ENCODE results near the gene GPR171. TPM values are rescaled to one million over a fixed set of nuclear protein-coding genes. Genes with fewer than 3 reads are reported as not detected.

The GPR171 gene
- total RNA-seq, 1 donor from 2014 or later = not detected

DNA sequence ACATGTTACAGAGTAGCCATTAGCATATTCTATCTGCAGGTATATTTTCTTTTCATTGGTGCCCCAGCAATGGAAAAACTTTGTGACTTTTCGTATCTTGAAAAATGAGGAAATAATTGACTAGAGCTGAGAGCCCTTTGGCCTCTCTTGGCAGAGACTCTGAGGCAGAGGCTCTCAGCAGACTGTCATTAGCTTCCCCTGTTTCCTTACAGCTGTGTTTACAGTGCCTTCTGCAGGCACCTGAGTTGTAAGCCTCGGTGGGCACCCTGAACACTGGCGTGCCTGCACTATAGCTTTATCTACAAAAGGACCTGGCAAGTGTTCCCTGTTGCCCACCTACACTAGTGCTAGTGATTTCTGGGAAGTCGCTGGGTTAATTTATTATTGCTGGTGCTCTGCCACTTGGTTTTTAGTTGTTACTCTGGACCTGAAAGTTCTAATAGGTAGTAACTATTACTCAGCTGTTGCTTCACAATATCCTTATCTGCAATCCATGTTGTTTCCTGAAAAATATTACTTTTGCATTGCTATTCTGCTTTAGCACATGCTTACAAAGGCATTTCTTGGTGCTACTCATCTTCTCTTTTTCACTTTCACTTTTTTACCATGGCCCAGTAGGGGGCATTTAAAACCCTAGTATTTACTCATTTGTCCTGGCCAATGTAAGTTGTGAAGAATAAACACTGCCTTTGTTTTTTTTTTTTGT is 7.8 kb upstream of the GPR171 start:
- TF ChIP-seq, protein P1, sequence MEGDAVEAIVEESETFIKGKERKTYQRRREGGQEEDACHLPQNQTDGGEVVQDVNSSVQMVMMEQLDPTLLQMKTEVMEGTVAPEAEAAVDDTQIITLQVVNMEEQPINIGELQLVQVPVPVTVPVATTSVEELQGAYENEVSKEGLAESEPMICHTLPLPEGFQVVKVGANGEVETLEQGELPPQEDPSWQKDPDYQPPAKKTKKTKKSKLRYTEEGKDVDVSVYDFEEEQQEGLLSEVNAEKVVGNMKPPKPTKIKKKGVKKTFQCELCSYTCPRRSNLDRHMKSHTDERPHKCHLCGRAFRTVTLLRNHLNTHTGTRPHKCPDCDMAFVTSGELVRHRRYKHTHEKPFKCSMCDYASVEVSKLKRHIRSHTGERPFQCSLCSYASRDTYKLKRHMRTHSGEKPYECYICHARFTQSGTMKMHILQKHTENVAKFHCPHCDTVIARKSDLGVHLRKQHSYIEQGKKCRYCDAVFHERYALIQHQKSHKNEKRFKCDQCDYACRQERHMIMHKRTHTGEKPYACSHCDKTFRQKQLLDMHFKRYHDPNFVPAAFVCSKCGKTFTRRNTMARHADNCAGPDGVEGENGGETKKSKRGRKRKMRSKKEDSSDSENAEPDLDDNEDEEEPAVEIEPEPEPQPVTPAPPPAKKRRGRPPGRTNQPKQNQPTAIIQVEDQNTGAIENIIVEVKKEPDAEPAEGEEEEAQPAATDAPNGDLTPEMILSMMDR (IDR thresholded peaks at IDR 0.05; ENCODE audit: partially characterized antibody, unreplicated experiment) = no peak
- Mint-ChIP-seq H3K4me3 (ENCODE audit: unreplicated experiment) (no peak overlapping the region), H3K27ac (ENCODE audit: unreplicated experiment) (no peak overlapping the region), H3K27me3 (ENCODE audit: unreplicated experiment) (peaks cover 4% of the 10 kb centered on the region), H3K9me3 (ENCODE audit: unreplicated experiment) (peaks cover 4% of the 10 kb centered on the region), H3K36me3 (ENCODE audit: unreplicated experiment) (no peaks in the 10 kb centered on the region), H3K4me1 (ENCODE audit: low read depth, unreplicated experiment) (peaks cover 9% of the 10 kb centered on the region)
- no peak for DNase-seq

DNA sequence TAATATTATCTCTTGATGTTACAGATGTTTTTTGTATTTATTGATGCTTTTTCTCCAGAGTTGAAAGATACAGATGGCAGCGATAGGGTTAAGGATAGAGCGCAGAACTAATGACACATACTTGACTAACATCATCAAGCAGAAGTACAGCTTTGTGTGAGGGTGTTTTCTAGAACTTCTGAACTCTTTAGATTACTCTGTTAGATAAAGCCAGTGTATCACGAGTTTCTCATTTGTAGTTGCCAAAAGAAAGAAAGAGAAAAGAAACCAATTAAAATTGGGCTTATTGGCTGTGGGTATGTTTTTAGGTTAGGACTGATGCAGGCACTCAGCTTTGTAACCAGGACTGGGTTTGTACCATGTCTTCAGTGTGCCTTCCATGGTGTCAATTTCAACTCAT is 6.6 kb upstream of the GPR171 start:
- TF ChIP-seq, protein P1 (IDR thresholded peaks at IDR 0.05; ENCODE audit: partially characterized antibody, unreplicated experiment) = no peak
- Mint-ChIP-seq H3K27me3 (ENCODE audit: unreplicated experiment) (peaks cover 2% of the 10 kb centered on the region), H3K9me3 (ENCODE audit: unreplicated experiment) (no peaks in the 10 kb centered on the region), H3K27ac (ENCODE audit: unreplicated experiment) (no peak overlapping the region), H3K4me3 (ENCODE audit: unreplicated experiment) (no peak overlapping the region), H3K4me1 (ENCODE audit: low read depth, unreplicated experiment) (peaks cover 3% of the 10 kb centered on the region), H3K36me3 (ENCODE audit: unreplicated experiment) (no peaks in the 10 kb centered on the region)
- no peak for DNase-seq

DNA sequence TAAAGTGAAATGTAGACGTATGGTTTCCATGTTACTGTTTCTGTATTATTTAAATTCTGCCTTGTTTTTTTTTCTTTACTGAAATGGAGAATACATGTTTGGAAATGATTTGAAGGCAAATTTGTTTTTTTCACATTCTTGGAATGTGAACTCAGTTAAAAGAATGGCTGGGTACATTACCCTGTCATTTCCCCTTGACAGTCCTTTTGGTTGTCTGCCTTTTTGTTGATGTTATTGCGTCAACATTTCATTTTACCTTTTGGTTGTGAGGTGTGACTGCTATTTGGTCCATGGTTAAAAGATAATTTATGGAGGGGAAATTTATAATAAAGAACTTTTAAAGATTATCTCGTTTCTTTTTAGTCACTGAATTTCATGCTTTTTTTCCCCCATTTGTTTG is 3.2 kb upstream of the GPR171 start:
- no peaks in the 10 kb centered on the region for H3K9me3 Mint-ChIP-seq (ENCODE audit: unreplicated experiment)
- no peak overlapping the region for H3K27ac Mint-ChIP-seq (ENCODE audit: unreplicated experiment)
- peaks cover 2% of the 10 kb centered on the region for H3K27me3 Mint-ChIP-seq (ENCODE audit: unreplicated experiment)
- H3K4me3 Mint-ChIP-seq (ENCODE audit: unreplicated experiment) = no peak overlapping the region
- DNase-seq = no peak
- TF ChIP-seq, protein P1 (IDR thresholded peaks at IDR 0.05; ENCODE audit: partially characterized antibody, unreplicated experiment) = no peak
- no peaks in the 10 kb centered on the region for H3K4me1 Mint-ChIP-seq (ENCODE audit: low read depth, unreplicated experiment)
- H3K36me3 Mint-ChIP-seq (ENCODE audit: unreplicated experiment) = no peaks in the 10 kb centered on the region

DNA sequence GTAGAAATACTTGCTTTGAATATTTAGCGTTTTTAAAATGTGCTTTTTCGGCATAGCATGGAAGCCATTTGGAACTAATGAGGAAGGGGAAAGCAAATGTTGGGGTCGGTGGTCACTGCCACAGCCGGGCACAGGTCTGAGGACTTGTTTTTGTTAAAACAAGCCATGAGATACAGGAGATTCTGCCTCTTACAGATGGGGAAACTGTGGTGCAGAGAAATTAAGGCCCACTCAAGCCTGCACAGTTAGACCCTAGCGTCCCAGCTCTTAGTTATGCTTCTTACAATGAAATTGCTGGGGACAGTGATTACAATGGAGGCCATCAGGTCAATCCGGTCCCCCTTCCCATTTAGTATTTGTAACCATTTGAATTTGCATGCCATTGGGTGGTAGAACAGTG is 2.5 kb upstream of the GPR171 start:
- no peak for DNase-seq
- Mint-ChIP-seq H3K4me1 (ENCODE audit: low read depth, unreplicated experiment) (no peaks in the 10 kb centered on the region), H3K27me3 (ENCODE audit: unreplicated experiment) (peaks cover 2% of the 10 kb centered on the region), H3K4me3 (ENCODE audit: unreplicated experiment) (no peak overlapping the region), H3K9me3 (ENCODE audit: unreplicated experiment) (no peaks in the 10 kb centered on the region), H3K27ac (ENCODE audit: unreplicated experiment) (no peak overlapping the region), H3K36me3 (ENCODE audit: unreplicated experiment) (no peaks in the 10 kb centered on the region)
- TF ChIP-seq, protein P1 (IDR thresholded peaks at IDR 0.05; ENCODE audit: partially characterized antibody, unreplicated experiment) = no peak

DNA sequence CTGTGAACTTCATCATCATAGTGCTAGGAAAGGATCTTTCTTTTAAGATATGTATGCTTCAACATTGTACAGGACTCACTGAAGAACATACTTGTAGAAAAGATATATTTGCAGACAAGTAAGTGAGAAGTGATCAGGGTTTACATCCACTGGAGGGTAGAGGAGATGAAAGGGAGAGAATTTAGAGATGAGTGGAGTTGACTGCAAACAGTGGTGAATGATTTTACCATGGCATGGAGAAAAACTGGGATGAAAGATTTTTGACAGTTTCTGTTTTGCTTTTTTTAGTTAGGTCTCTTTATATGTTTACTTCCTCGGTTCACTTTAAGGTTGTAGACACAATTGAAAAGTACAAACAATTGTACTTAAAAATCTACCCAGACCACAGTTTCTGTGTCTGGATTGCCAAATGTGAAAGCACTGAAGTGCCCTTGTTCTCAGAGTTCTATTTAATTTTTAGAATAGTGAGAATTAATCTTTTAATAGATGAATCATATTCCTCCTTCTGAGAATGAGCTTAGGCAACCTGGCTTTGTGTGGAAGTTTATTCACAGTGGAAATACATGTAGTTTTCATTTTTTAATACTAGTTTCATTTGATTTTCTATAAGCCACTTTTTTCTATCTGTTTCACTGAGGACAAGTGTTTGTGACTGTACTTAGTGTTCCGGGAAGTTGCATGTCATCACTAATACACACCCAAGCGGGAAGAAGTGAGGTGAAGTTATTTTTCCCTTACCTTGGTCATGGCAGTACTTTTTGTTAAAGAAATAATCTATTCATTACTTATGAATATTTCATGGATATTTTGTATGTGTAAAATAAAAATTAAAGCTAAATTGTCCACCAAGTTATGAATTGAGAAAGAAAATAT is 1.8 kb upstream of the GPR171 start:
- Mint-ChIP-seq H3K4me1 (ENCODE audit: low read depth, unreplicated experiment) (no peaks in the 10 kb centered on the region), H3K9me3 (ENCODE audit: unreplicated experiment) (no peaks in the 10 kb centered on the region), H3K36me3 (ENCODE audit: unreplicated experiment) (no peaks in the 10 kb centered on the region), H3K4me3 (ENCODE audit: unreplicated experiment) (no peak overlapping the region), H3K27ac (ENCODE audit: unreplicated experiment) (no peak overlapping the region), H3K27me3 (ENCODE audit: unreplicated experiment) (peaks cover 2% of the 10 kb centered on the region)
- TF ChIP-seq, protein P1 (IDR thresholded peaks at IDR 0.05; ENCODE audit: partially characterized antibody, unreplicated experiment) = no peak
- no peak for DNase-seq
